Measurements from ENCODE around the gene SNRPD2. TPM values are rescaled to one million over a fixed set of nuclear protein-coding genes. Genes with fewer than 3 reads are reported as not detected.
"Not testable (repeated sequence)": the region's sequence is repeated elsewhere in the genome, so short reads cannot be mapped to it uniquely, and the experiment has no call there.

SNRPD2 gene
- total RNA-seq, 1 donor from 2014 or later: 359 TPM

DNA sequence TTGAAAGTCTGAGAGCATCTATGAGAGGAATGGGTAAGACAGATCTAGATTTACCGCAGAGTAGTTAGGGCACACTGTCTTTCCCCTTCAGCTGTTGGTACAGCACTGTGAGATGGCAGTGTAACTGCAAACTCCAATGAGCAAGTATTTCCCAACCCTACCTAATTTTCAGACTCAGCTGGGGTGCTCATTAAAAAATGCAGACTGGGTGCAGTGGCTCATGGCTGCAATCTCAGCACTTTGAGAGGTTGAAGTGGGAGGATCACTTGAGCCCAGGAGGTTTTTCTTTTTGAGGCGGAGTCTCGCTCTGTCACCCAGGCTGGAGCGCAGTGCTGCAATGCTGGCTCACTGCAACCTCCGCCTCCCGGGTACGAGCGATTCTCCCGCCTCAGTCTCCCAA lies 13.4 kb upstream of the SNRPD2 start:
- DNase-seq (ENCODE audit: low spot score): no peak

DNA sequence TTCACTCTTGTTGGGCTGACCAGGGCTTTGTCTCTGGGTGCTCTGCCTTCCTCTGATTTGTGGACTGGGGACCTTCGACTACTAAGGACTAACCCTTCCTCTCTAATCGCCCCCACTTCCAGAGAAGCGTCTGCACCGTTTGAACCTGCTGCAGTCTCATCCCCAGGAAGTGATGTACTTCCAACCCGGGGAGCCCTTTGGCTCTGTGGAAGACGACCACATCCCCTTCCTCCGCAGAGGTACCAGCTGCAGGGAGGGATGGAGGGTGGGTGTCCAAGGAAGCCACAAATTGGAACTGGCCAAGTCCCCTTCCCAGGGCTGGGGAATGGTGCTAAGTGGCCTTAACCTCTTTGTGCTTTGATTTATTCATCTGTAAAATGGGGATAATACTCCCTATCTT lies 9.9 kb upstream of the SNRPD2 start:
- DNase-seq (ENCODE audit: low spot score): no peak

DNA sequence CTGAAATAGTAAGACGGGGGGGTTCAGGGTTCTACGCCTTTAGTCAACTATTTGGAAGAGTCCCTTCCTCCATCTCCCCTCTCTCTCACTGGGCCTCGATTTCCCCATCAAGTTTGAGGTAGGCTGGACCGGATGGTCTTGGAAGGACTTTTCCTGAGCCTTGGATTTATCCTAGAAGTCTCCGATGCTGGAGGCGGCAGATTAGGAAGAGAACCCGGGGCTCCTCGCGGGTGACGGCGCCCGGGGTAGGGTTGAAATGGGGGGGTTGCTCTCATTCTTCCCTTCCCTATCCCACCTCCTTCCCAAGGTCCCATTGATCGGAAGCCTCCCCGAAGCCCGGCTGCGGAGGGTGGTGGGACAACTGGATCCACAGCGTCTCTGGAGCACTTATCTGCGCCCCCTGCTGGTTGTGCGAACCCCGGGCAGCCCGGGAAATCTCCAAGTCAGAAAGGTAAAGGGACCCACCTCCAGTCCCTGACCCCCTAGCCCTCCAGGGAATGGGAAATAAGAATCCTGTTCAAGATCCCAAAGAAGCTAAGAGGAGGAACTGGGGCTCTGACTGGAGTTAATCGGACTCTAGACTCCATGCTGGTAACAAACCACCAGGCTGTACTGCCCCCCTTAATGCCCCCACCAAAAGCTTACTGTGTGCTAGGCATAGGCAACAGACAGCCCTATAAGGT lies 1.5 kb upstream of the SNRPD2 start:
- DNase-seq (ENCODE audit: low spot score): peak; percentile 82

DNA sequence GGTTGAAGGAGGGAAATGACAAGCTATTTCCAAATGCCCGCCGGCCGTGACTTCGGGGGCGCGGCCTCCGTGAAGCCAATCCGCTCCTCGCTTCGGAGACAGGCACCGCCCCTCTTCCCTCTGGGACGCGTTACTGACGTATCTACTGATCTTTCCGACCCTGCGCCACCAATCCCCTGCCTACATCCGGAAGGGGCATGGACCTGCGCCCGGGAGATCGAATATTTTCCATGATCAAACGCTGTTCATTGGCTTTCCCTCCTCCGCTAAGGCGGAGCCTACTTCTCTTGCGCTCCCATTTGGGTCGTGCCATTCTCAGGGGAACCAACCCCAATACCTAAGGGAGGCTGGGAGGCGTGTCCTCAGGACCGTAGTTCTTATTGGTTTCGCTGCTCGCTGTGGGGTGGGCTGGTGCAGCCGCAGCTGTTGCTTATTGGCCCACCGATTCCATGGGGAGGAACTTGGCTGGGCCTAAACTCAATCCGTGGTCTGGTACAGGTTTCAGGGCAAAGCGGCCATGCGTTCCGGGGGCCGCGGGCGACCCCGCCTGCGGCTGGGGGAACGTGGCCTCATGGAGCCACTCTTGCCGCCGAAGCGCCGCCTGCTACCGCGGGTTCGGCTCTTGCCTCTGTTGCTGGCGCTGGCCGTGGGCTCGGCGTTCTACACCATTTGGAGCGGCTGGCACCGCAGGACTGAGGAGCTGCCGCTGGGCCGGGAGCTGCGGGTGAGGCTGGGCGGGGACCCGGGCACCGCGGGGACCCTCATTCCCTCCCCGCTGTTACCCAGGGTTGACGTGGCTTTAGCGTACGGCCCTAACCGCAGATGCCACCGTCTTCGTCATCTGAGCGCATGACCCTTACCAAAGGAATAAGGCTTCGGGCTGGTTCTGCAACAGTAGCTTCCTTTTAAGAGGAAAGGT lies 693 bp upstream of the SNRPD2 start, which contains the start of gene QPCTL:
TSS of gene QPCTL (plus strand) at position 480 of the 919 bp plus-strand sequence. CDS start at position 518, 38 bp downstream.
- DNase-seq (ENCODE audit: low spot score): peak; percentile 98

DNA sequence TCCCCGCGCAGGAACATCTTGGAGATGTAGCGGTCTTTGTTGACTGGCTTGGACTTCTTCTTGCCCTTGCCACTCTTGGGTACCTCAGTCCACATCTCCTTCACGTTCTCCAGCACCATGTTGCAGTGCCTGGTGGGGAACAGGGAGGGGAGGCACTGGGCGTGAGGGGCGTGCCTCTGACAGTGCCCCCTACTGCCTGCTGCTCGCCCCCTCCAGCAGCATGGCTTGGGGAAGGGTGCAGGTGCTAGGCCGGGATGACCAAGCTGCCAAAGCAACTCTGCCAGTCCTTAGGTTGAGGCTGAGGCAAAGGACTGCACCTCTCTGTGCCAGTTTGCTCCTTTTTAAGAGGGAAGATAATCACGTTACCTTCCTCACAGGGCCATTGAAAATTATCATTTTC lies 4.2 kb downstream of the SNRPD2 start:
- DNase-seq (ENCODE audit: low spot score): no peak

DNA sequence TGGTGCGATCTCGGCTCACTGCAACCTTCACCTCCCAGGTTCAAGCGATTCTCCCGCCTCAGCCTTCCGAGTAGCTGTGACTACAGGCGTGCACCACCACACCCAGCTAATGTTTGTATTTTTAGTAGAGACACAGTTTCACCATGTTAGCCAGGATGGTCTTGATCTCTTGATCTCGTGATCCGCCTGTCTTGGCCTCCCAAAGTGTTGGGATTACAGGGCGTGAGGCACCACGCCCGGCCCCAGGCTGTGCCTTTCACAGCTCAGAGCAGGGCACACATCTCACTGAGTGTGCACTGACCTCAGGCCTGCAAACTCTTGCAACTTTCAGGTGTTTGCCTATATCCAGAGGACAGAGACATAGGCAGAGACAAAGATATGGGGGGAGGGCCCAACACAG lies 6.7 kb downstream of the SNRPD2 start:
- not testable (repeated sequence) for DNase-seq (ENCODE audit: low spot score)

DNA sequence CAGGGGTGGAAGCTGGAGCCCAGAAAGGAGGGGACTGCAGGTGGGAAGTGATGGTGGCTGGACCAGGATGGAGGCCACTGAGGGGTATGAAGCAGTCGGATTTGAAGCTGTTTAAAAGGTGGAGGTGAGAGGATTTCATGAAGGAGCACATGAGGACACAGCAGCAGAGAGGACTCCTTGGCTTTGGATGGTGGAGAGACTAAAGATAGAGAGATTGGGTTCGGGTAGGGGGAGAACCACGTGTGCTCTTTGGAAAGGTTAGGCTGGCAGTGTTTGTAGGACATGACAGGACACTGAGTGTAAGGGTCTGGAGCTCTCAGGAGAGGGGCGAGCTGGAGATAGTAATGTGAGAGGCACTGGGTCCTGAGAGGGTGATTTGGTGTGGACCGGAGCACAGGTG lies 8.8 kb downstream of the SNRPD2 start:
- no peak for DNase-seq (ENCODE audit: low spot score)

DNA sequence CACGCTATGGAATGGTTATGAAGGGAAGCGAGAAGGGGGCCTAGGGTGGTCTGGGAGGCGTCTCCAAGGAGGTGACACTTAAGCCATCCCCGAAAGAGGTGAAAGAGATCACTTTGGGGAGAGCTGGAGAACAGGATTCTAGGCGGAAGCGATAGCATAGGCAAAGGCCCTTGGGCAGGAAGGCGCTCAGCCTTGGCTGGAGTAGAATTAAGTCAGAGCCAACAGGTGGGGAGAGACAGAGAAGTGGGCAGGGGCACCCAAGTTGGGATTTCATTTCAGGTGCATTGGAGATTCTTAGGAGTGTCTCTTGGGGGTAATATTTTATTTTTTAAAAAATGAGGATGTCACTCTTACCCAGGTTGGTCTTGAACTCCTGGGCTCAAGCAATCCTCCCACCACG lies 9.6 kb downstream of the SNRPD2 start:
- no peak for DNase-seq (ENCODE audit: low spot score)

DNA sequence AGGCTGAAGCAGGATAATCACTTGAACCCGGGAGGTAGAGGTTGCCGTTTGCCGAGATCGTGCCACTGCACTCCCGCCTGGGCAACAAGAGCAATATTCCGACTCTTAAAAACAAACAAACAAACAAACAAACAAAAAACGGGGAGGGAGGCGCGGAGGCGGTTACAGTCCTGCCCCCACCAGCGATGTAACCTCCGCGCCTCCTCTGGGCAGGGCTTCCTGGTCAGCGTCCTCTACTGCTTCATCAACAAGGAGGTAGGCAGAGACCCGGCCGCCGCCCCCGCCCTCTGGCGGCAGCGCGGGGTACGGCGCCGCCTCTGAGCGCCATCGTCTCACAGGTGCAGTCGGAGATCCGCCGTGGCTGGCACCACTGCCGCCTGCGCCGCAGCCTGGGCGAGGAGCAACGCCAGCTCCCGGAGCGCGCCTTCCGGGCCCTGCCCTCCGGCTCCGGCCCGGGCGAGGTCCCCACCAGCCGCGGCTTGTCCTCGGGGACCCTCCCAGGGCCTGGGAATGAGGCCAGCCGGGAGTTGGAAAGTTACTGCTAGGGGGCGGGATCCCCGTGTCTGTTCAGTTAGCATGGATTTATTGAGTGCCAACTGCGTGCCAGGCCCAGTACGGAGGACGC lies 10.2 kb downstream of the SNRPD2 start:
- DNase-seq (ENCODE audit: low spot score): peak; percentile 90

DNA sequence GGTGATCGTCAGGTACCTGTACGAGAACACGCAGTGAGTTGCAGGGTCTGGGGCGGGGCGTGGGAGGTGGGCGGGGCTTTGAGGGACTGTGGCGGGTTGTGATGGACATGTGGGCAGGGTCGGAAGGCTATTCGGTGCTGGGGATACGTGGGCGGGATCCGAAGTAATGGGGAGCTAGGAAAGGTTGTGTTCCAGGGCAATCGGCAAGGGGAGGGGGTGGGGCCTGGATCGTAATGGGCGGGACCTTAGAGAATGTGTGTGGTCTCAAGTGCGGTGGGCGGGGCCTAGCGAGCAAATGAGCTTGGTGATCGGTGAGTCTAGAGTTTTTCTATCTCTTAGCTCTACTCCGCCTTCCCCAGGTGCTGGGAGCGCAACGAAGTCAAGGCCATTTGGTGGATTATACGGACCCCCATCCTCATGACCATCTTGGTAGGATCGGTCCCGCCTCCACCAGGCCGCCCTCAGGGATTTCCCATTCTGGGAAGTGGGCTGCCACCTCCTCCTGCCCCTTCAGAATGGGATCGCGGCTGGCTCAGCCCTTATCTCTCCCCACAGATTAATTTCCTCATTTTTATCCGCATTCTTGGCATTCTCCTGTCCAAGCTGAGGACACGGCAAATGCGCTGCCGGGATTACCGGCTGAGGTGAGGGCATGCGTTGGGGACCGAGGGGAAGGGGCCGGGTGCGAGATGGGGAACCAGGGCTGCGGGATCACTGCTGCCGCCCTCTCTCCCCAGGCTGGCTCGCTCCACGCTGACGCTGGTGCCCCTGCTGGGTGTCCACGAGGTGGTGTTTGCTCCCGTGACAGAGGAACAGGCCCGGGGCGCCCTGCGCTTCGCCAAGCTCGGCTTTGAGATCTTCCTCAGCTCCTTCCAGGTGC lies 14.2 kb downstream of the SNRPD2 start:
- DNase-seq (ENCODE audit: low spot score): peak; percentile 89

DNA sequence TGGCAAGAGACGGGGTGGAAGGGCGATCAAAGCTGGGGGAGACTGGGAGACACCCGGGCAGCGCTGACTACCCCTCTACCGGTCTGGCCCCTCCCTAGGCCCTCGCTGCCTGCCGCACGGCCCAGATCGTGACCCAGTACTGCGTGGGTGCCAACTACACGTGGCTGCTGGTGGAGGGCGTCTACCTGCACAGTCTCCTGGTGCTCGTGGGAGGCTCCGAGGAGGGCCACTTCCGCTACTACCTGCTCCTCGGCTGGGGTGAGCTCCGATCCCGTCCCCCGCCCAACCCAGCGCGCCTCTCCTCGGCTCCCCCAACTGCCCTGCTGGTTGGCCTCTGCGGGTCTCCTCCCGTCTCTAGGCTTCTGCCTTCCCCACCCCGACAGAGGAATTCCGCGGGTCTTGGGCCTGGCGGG lies 14.9 kb downstream of the SNRPD2 start:
- no peak for DNase-seq (ENCODE audit: low spot score)

DNA sequence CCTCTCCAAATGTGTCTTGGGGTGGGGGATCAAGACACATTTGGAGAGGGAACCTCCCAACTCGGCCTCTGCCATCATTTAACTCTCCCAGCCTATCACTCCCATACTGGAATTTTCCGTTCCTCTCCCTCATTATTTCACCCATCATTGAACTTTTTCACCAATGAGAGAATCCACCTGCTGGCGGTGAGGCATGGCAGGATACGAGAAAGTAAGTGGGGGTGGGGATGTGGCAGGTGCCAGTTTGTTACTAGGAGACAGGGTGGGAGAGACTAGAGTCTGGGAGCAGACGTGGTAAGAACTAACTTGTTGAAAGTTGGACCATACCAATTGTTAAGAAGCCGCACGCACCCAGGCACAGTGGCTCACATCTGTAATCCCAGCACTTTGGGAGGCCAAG lies 16.8 kb downstream of the SNRPD2 start:
- DNase-seq (ENCODE audit: low spot score): no peak

DNA sequence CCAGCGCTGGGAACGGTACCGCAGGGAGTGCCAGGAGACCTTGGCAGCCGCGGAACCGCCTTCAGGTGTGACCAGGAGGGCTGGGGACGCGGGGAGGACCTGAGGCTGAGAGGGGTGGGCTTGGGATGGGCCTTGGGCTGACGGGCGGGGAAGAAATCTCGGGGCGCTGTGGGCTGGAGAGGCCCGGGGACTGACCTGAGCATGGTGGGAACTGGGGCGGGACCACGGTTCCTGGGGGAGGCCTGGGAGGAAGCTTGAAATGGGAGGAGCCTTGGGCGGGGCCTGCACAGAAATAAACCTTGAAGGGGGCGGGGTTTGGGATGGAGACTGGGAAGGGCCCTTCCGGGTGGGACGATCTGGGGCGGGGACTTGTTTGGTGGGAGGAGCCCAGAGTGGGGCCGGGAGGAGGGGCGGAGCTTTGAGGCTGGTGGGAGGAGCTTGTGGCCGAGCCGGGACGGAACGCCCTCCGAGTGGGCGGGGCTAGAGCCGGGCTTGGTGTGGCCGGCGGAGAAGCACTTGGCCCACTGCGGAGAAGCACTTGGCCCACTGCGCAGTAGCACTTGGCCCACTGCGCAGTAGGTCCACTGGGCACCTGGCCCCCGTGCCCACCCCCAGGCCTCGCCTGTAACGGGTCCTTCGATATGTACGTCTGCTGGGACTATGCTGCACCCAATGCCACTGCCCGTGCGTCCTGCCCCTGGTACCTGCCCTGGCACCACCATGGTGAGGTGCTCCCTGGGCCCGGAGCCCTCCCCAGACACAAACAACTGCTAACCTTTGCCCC lies 20.9 kb downstream of the SNRPD2 start:
- peak; percentile 81 for DNase-seq (ENCODE audit: low spot score)

DNA sequence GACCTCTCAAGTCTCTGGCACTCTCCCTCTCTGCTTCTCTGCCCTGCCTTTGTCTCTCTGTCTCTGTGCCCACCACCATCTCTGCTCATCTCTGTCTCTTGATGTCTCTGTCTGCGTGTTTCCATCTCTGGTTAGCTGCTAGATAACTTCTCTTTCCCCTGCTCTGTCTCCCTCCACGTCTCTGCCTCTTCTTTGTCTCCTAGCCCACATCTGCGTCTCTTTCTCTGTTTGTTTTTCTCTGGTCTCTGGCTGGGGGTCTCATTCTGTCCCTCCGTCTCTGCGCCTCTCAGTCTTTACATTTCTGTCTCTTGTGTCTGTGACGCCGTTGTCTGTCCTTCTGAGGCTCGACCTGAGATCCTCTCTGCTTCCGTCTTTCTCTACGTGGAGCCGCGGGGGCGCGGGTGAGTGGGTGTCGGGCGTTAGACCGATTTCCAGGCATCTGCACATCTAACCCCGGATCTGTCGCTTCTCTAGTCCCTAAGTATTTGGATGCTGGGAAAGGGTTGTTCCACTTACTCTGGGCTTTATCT lies 23.3 kb downstream of the SNRPD2 start:
- DNase-seq (ENCODE audit: low spot score): no peak

DNA sequence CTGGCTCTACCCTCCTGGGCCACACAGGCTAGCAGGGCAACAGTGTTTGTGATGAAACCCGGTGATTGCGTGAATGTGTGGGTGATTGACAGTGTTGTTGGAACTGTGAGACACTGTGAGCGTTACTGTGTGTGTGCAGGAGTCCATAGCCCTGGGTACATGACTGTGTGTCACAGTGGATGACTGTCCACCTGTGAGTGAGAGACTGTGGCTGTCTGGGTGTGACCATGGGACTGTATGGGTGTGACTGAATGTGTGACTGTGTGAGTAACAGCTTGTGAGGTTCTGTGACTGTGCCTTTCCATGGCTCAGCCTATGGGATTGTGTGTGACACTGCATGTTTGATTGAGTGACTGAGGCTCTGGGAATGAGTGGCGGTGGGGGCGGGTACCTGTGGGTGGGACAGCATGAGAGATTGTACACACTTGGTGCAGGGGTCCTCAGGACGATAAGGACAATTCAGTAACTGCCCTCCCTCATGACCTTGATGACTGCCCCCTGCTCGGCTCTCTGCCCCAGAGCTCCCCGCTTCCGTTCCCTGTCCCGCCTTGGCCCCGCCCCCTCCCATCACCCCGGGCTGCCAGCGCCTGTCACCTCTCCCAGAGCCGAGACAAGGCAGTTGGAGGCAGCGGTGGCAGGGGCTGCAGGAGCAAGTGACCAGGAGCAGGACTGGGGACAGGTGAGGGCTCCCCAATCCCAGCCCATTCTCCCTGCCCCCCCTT lies 24.0 kb downstream of the SNRPD2 start, which contains the start of gene GIPR:
TSS of gene GIPR (plus strand) at position 602 of the 722 bp plus-strand sequence. CDS start 1,300 bp downstream, outside the sequence.
- peak; percentile 63 for DNase-seq (ENCODE audit: low spot score)

DNA sequence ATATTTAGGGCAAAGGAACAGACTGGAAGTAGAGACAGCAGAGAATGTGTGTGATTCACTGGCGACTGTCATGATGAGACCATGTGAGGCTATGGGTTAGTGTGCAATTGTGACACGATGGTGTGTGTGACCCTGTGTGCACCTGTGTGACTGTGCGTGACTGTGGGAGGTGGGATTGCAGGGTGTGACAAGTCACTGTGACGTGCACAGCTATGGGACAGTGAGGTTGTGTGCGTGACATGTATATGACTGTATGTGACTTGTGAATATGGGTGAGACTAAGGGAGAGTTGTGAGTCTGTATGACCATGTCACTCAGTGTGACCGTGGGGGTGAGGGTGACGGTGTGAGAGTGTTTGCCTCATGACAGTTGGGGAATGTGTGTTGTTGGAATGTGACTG lies 27.2 kb downstream of the SNRPD2 start:
- DNase-seq (ENCODE audit: low spot score): no peak

DNA sequence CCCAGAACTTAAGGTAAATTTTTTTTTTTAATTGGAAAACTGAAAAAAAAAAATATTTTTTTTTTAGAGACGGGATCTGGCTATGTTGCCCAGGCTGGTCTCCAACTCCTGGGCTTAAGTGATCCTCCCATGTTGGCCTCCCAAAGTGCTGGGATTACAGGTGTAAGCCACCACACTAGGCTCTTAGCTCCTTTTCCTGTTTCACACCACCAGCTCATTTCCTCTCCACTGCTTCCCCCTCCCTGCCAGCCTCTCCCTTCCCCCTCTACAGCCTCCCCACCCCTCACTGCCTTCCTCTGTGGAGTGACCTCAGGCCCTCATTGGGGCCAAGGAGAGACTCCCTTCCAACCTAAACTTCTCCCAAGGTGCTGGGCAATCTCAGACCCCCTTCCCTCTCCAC lies 28.0 kb downstream of the SNRPD2 start:
- DNase-seq (ENCODE audit: low spot score): no peak

DNA sequence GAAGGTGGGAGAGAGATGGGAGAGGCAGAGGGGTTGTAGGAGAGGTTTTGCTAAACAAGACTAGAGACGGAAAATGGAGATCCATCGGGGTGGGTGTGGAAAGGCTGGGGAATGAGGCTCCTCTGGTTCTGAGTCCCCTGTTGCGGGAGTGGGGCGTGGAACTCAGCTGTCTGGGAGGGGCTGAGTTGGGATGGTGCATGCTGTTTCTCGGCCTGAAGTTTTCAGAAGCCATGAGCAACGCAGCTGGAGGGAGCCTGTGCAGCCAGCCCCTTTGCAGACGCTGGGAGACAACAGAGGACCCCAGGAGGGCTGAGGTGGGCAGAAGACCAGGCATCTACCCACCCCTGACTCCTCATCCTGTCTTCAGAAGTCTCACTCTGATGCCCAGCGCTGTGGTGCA lies 31.1 kb downstream of the SNRPD2 start:
- no peak for DNase-seq (ENCODE audit: low spot score)

DNA sequence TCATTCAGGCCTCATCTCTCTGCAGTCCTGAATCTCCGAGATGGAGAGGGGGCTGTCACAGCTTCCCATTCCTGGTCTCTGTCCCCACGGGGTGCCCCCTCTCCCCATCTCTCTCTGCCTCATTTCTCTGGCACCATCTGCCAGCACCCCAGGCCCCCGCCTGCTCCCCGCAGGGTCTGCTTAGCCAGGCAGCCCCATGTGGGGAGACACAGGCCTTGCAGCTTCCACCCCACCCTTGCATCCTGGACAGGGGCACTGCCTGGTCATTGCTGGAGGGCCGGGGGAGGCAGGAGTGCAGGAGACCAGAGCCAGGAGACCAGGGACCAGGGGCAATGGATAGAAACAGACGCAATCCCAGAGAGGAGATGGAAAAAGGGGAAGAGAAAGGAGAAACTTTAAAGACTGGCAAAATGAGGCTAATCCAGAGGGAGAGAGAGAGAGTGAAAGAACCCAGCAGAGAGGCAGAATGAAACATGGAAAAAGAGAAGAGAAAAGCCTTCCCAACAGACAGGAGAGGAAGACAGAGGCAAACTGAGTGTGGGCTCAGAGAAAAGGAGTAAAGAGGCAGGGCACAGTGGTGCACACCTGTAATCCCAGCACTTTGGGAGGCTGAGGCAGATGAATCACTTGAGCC lies 32.5 kb downstream of the SNRPD2 start:
- DNase-seq (ENCODE audit: low spot score): no peak
